Right lung (tissue), 10 donors: ENCODE results near the gene CCT6B. TPM values are rescaled to one million over a fixed set of nuclear protein-coding genes. Genes with fewer than 3 reads are reported as not detected.
A peak's percentile ranks its signal among the peaks of the same experiment; 100 is the strongest.
"Not testable (repeated sequence)": the region's sequence is repeated elsewhere in the genome, so short reads cannot be mapped to it uniquely, and the experiment has no call there.

Experiments
- DNase-seq, 2 donors: peaks; one replicate each; pipeline ENCODE4 v3.0.0-alpha.2; 2013
- long read RNA-seq, 8 donors: transcript quantifications; one replicate each; lab custom pipeline, GENCODE V29; 2026
- polyA plus RNA-seq, 5 donors: library from polyadenylated mRNA; unstranded; fragments of 120-200 nt; gene quantifications; one replicate each; pipeline versions ENCODE4 v1.2.1 to v1.2.3, GENCODE V29; 2013; ENCODE audit warnings: inconsistent platforms in 1 of 5, low replicate concordance in 1 of 5; ENCODE audit not compliant: insufficient read length in 5 of 5, insufficient read depth in 1 of 5

The CCT6B gene, protein sequence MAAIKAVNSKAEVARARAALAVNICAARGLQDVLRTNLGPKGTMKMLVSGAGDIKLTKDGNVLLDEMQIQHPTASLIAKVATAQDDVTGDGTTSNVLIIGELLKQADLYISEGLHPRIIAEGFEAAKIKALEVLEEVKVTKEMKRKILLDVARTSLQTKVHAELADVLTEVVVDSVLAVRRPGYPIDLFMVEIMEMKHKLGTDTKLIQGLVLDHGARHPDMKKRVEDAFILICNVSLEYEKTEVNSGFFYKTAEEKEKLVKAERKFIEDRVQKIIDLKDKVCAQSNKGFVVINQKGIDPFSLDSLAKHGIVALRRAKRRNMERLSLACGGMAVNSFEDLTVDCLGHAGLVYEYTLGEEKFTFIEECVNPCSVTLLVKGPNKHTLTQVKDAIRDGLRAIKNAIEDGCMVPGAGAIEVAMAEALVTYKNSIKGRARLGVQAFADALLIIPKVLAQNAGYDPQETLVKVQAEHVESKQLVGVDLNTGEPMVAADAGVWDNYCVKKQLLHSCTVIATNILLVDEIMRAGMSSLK
- 1 to 10 TPM; 3.4 to 5.4 (median 4.2) TPM for polyA plus RNA-seq
- long read RNA-seq, donor 1, result 0 reads
- long read RNA-seq, donor 2, result 0 reads
- long read RNA-seq, donor 3, result 0 reads
- long read RNA-seq, donor 4, partial matches to known transcripts, result 17 of 17 reads
- long read RNA-seq, donor 4, other reads (novel, unspliced or antisense), result 0 of 17 reads
- long read RNA-seq, donor 5, partial matches to known transcripts, result 0 of 1 reads
- long read RNA-seq, donor 5, other reads (novel, unspliced or antisense), result 0 of 1 reads
- long read RNA-seq, donor 6, result 0 reads
- long read RNA-seq, donor 7, partial matches to known transcripts, result 0 of 2 reads
- long read RNA-seq, donor 7, other reads (novel, unspliced or antisense), result 0 of 2 reads
- long read RNA-seq, donor 8, result 0 reads

DNA sequence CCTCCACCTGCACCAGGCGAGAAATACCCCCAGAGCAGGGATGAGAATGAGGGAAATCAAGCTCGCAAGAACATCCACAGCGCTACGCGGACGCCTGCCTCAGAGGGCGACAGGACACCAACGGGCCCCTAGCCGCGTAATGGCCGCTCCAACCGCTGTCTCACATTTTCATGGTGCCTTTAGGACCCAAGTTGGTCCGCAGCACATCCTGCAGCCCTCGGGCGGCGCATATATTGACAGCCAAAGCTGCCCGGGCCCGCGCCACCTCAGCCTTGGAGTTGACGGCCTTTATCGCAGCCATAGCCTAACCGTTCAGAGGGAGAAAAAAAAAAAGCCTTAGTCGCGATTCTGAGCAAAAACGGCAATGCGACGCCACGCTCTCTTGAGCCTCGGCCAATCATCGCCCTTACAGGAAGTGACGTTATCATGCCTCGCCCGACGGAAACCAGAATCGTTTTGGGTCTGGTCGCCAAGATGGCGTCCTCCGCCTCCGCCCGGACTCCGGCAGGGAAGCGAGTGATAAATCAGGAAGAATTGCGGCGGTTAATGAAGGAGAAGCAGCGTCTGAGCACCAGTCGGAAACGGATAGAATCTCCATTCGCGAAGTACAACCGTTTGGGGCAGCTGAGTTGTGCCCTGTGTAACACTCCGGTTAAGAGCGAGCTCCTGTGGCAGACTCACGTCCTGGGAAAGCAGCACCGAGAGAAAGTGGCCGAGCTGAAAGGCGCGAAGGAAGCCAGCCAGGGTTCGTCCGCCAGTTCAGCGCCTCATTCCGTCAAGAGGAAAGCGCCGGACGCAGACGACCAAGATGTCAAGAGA, at the start of gene CCT6B, which contains the start of gene ZNF830:
Gene CCT6B, minus strand, starts transcription at position 368 of the 819 bp plus-strand sequence. Its CDS starts 67 bp downstream, at position 301.
Gene ZNF830, plus strand, starts transcription at position 448 of the 819 bp plus-strand sequence. Its CDS starts 27 bp downstream, at position 475.
- DNase-seq, result peak; percentile 95 to 96

DNA sequence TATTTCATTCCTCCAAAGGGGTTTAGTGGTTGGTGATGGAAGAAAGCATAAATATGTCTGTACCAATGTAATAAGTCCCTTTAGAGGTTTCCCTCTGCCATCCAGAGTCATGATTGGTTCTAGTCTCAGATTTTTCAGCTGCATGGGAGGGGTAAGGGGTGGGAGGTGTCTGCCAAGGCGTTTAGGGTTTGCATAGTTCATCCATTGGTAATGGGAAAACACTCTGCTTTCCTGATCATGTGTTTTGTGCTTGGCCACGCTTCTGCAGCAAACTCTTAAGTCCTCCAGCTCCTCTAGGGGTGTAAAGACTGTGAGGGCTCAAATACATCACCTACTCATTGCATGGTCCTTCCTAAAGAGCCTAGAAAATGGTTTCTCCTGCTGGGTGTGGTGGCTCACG, 48.8 kb upstream of the CCT6B start:
- DNase-seq, result no peak

DNA sequence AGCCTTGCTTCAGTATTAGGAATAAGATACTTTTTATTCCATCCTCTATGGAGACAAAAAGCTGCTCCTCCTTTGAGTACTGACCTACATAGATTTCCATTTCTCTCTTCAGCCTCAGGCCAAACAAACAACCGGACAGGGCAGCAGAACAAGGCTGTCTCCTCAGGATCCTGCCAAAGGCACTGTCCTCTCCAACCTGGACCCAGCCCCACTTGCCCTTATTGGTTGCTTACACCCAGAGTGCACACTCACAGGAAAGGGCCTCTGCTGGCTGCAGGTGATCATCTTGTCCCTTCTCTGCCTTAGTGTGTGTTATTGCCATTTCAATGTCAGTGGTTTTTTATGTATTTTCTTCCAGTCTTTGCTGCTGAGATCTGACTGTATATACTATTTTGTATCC, 45.7 kb upstream of the CCT6B start:
- no peak for DNase-seq

DNA sequence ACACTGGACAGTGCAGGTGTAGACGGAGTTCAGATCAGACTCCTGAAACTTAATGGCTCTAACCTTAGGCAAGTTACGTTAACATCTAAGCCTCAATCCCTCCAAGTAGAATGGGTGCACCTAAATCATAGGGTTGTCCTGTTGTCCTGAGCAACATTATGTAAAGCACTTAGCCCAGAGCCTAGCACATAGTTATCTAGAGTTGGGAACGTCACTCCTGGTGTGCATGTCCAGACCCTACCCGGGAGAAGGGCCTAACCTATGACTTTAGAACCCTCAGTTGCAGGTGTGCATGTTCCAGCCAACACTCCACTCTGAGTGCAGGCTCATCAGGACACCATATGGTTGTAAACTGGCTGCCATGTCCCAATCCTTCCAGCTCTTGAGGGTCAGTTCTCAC, 45.1 kb upstream of the CCT6B start:
- no peak for DNase-seq

- no peak for DNase-seq
Measured at GRCh38 chr17:35003778-35004177, 42.5 kb upstream of the CCT6B start.

GRCh38 chr17:35002876-35003551, 41.8 kb upstream of the CCT6B start:
- DNase-seq, result no peak

GRCh38 chr17:35001549-35001948, 40.3 kb upstream of the CCT6B start:
- no peak for DNase-seq

DNA sequence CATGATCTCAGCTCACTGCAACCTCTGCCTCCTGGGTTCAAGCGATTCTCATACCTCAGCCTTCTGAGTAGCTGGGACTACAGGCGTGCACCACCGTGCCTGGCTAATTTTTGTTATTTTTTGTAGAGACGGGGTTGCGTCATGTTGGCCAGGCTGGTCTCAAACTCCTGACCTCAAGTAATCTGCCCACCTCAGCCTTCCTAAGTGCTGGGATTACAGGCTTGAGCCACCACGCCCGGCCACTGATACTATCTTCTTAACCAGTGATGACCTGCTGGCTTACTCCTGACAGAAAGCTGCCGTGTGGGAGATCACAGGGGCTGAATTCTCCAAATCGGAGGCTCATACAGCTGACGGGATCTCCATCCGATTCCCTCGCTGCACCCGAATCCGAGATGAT, 39.7 kb upstream of the CCT6B start:
- DNase-seq, result not testable (repeated sequence)

GRCh38 chr17:34999456-34999855, 38.2 kb upstream of the CCT6B start:
- no peak for DNase-seq

DNA sequence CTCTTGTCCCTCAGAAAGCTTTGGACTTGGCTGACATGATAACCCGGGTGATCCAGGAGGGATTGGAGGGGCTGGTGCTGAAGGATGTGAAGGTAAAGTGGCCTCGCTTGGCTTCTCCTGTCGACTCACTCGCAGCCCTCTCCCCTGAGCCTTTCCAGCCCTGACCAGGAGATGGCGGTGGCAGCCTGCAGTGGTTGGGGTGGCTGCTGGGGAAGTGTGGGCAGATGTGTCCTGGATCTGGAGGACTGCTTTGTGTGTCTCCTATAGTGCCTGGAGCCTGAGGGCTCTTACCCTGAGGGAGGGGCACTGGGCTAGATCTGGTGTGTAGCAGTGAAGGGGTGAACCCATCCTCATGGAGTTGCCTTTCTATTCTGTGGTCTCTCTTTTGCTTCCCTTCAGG, 36.9 kb upstream of the CCT6B start:
- DNase-seq, result no peak

- DNase-seq, result peak; percentile 94 to 96
Measured at GRCh38 chr17:34997355-34997862, 36.1 kb upstream of the CCT6B start.

GRCh38 chr17:34996422-34997285, 35.4 kb upstream of the CCT6B start:
- DNase-seq, result no peak

- DNase-seq, result no peak
Measured at GRCh38 chr17:34993031-34993430, 31.8 kb upstream of the CCT6B start.

- DNase-seq, result no peak
Measured at GRCh38 chr17:34991606-34992005, 30.3 kb upstream of the CCT6B start.

- no peak for DNase-seq
Measured at GRCh38 chr17:34990921-34991365, 29.7 kb upstream of the CCT6B start.

GRCh38 chr17:34989473-34989872, 28.2 kb upstream of the CCT6B start:
- DNase-seq, result no peak

DNA sequence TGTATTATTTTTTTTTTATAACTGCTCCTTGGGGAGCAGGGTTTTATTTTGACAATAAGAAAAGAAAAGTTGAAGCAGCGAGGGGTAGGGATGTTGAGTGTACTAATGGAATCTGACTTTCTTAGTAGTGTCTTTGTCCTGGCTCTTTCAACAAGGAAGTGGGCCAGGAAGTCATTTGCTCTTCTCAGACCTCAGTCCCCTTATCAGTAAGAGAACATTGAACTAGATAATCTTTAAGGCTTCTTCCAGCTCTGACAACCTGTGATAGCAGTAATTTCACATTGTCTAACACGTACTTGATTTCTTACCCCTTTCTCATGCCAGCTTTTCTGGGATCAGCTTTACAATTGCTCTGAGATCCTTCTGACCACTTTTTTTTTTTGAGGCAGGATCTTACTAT, 27.4 kb upstream of the CCT6B start:
- no peak for DNase-seq

DNA sequence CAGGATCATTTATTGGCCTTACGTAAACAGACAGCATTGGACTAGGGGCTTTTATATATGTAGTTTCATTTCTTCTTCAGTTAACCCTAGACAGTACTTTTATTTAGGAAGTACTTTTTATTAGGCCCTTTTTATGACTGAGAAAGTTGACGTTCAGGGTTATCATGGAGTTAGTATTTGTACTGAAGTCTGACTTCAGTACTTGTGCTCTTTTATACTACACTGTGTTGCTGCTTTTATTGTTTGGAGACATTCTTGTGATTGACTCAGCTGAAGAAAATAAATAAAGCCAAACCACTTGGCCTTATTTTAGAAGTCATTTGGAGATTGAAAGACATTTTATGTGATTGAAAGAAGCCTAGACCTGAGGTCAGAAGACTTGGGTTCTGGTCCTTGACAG, 26.0 kb upstream of the CCT6B start:
- DNase-seq, result no peak

GRCh38 chr17:34981538-34982241, 20.4 kb upstream of the CCT6B start:
- no peak for DNase-seq
